Fibroblast of mammary gland (primary cell): Measurements from ENCODE around the gene UBR3.

ENCODE experiments used
- DNase-seq: peaks from one replicate; pipeline ENCODE4 v3.0.0-alpha.2; 2010; ENCODE audit warnings: low read depth
- H3K4me3 ChIP-seq: 2 replicates; pipeline ENCODE4 v1.5.1; 2011; ENCODE audit warnings: low read depth, mild to moderate bottlenecking, low read length, moderate library complexity; ENCODE audit not compliant: control insufficient read depth
- TF ChIP-seq, protein P1 (sequence below): conservative IDR thresholded peaks from 2 replicates; pipeline ENCODE4 v1.5.1; 2011; ENCODE audit warnings: low read depth, low read length, inconsistent platforms; ENCODE audit not compliant: control insufficient read depth, insufficient read depth

UBR3 gene

DNA sequence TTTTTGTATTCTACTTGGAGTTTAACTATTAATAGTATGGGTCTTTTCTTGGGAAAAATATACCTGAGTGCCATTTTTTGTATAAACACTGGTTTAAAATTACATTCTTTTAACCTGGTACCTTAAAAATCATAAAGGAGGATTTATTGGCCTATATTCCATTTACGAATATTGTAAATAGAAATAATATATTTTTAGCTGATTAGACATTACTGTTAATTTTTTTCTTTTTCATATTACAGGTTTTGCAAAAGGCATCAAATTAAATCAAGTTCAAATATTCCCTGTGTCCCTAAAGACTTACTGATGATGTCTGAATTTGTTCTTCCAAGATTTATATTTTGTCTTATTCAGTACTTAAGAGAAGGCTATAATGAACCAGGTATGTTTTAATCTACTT lies 44.7 kb downstream of the UBR3 start:
- DNase-seq: no peak
- H3K4me3 ChIP-seq: no peak overlapping the region
- TF ChIP-seq, protein P1, sequence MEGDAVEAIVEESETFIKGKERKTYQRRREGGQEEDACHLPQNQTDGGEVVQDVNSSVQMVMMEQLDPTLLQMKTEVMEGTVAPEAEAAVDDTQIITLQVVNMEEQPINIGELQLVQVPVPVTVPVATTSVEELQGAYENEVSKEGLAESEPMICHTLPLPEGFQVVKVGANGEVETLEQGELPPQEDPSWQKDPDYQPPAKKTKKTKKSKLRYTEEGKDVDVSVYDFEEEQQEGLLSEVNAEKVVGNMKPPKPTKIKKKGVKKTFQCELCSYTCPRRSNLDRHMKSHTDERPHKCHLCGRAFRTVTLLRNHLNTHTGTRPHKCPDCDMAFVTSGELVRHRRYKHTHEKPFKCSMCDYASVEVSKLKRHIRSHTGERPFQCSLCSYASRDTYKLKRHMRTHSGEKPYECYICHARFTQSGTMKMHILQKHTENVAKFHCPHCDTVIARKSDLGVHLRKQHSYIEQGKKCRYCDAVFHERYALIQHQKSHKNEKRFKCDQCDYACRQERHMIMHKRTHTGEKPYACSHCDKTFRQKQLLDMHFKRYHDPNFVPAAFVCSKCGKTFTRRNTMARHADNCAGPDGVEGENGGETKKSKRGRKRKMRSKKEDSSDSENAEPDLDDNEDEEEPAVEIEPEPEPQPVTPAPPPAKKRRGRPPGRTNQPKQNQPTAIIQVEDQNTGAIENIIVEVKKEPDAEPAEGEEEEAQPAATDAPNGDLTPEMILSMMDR: no peak

DNA sequence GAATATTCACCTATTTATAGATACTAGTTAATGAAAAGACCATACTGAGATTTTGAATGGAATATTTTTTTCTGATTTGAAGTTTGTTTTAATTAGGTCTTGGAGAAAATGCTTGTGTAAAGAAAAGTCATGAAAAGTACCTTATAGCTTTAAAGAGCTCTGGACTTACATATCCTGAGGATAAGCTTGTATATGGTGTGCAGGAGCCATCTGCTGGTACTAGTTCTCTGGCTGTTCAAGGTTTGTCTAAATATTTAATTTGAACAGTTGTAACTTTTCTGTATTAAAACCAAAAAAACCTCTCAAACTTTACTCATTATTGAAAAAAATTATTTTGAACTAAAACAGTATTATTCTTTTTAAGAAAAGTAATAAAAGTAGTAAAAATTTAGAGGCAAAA lies 50.1 kb downstream of the UBR3 start:
- DNase-seq: peak; percentile 31
- no peak overlapping the region for H3K4me3 ChIP-seq
- TF ChIP-seq, protein P1: peak; percentile 18

DNA sequence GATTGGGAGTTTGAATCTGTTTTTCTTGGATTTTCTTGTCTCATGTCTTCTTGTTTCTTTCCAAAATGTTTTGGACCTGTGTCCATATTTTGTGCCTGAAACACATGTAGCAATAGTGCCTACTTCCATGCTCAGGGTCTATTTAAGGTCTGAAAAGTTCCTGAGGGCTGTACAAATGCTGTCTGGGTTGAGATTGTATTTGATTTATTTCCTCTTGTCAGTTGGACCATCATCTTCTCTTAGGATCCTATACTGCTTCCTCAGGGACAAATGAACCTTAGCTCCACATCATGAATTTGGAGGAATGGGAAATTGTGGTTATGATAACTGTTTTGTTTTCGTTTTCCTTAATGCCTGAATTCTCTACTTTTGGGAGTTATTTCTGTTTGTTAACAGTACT lies 59.9 kb downstream of the UBR3 start:
- DNase-seq: no peak

DNA sequence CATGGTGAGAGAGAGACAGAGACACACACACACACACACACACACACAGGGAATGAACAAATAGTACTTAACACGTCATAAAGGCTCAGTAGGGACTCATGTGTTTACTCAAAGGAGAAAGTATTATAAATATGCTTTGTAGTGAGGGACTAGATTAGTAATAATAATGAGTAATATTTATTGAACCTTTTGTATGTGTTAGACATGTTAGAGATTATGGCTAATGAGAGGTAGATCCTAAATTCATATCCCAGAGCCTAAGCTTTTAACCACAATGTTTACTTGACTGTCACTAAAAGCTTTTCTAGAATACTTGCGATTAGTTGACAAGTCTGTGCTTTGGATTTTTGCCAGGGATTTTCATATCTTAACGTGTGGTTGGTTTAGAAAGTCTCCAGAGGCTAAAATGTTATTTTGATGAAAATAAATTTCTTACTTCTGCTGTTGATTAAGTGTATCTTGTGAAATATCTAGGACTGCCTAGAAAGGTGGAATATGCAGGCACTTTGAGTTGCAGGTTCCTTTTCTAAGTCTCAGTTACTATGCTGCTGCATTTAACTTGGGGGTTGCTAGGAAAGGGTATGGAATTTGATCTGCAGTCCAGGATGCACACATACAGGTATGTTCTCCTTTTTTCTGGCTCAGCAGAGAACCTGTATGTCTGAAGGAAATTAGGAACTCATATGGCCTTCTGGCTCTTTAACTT lies 64.5 kb downstream of the UBR3 start:
- DNase-seq: peak; percentile 75
- H3K4me3 ChIP-seq: no peak overlapping the region
- TF ChIP-seq, protein P1: no peak

More for the DNA sequence above, 59.9 kb downstream of the UBR3 start:
- TF ChIP-seq, protein P1: no peak
- H3K4me3 ChIP-seq: no peak overlapping the region

DNA sequence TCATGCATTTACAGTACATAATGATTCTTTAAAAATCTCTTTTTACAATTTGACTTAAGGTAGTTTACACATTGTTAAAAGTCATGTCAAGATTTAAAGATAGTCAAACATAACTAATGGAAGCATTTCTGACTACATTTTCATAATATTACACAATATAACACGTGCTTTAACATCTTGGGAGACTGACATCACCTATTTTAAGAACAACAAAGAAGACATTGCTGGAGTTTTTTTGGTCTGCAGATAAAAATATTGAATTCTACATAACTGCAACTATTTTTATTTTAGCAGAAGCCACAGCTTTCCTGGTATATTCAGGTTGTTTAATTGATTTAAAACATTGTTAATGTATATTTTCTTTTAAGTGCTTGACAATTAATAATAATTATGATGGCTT lies 65.7 kb downstream of the UBR3 start:
- H3K4me3 ChIP-seq: no peak overlapping the region
- TF ChIP-seq, protein P1: no peak
- DNase-seq: no peak

DNA sequence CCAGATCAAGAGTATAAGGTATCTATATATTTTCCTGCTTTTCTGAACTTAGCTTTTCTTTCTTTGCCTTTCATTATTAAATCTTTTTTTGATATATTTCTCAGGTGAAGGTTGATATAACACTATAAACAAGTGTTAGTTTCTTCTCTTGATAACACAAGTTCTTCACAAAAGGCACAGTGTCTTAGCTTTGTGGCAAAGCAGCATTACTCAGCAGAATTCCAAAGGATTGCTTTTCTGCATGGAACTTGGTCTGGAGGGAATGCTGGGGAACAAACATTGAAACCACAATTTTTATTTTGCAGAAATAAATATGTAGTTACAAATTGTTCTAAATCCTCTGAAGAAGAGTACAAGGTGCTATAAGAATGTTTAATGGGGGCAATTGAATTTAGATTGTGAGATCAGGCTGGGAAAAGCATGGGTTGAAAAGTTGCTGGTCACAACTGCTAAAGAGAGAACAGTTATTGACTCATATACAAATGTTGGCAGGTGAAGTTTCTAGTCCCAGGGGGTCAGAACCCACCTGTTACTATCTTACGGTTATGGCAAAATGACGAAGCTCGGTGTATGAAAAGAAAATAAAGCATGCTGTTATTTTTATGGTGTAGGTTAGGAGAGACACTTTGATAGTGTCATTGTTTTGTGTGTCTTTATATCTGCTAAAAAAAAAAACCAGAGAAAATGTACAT lies 68.2 kb downstream of the UBR3 start:
- peak; percentile 16 for DNase-seq
- TF ChIP-seq, protein P1: no peak
- no peak overlapping the region for H3K4me3 ChIP-seq
